Measurements from ENCODE around the gene PRAC1. TPM values are rescaled to one million over a fixed set of nuclear protein-coding genes. Genes with fewer than 3 reads are reported as not detected.

The PRAC1 gene
- total and polyA plus RNA-seq, 10 donors, result not detected

DNA sequence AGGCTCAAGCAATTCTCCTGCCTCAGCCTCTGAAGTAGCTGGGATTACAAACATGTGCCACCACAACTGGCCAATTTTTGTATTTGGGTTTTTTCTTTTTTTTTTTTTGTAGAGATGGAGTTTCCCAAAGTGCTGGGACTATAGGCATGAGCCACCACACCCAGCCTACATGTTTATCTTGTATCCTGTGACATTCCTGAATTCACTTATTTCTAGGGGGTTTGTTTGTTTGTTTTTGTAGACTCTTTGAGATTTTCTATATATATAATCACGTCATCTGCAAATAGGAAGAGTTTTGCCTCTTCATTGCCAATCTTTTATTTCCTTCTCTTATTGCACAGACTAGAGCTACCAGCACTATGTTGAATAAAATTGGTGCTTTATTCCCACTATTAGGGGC lies 29.1 kb downstream of the PRAC1 start:
- Histone ChIP-seq H3K9me3 (peaks cover 0 to 10% (median 7%) of the 10 kb centered on the region in 8 donors), H3K4me1 (no peaks in the 10 kb centered on the region), H3K27ac (no peak overlapping the region), H3K27me3 (replicated peaks in 1 of 7) (peaks cover 0 to 63% (median 26%) of the 10 kb centered on the region in 7 donors), H3K4me3 (no peak overlapping the region), H3K36me3 (no peaks in the 10 kb centered on the region)
- TF ChIP-seq, protein P1, sequence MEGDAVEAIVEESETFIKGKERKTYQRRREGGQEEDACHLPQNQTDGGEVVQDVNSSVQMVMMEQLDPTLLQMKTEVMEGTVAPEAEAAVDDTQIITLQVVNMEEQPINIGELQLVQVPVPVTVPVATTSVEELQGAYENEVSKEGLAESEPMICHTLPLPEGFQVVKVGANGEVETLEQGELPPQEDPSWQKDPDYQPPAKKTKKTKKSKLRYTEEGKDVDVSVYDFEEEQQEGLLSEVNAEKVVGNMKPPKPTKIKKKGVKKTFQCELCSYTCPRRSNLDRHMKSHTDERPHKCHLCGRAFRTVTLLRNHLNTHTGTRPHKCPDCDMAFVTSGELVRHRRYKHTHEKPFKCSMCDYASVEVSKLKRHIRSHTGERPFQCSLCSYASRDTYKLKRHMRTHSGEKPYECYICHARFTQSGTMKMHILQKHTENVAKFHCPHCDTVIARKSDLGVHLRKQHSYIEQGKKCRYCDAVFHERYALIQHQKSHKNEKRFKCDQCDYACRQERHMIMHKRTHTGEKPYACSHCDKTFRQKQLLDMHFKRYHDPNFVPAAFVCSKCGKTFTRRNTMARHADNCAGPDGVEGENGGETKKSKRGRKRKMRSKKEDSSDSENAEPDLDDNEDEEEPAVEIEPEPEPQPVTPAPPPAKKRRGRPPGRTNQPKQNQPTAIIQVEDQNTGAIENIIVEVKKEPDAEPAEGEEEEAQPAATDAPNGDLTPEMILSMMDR (IDR thresholded peaks at IDR 0.05 in 8 of 11, conservative IDR thresholded peaks at IDR 0.05 in 3 of 11), result no peak
- no peak for TF ChIP-seq POLR2A (IDR thresholded peaks at IDR 0.05)
- no peak for TF ChIP-seq POLR2AphosphoS5 (IDR thresholded peaks at IDR 0.05)
- no peak for DNase-seq
- WGBS, 5 donors, result 38 to 69% (median 43%) methylated on average over 1 of the region's 1 CpG
- intact Hi-C loops (cut with DNase I; ENCODE audit: low total_unique reads), result no loop called here

- H3K36me3 ChIP-seq, result no peaks in the 10 kb centered on the region
- no peak overlapping the region for H3K4me3 ChIP-seq
- TF ChIP-seq, protein P1 (IDR thresholded peaks at IDR 0.05 in 8 of 11, conservative IDR thresholded peaks at IDR 0.05 in 3 of 11), result no peak
- TF ChIP-seq POLR2AphosphoS5 (IDR thresholded peaks at IDR 0.05), result no peak
- no peak for TF ChIP-seq POLR2A (IDR thresholded peaks at IDR 0.05)
- H3K27me3 ChIP-seq (replicated peaks in 1 of 7), result peaks cover 0 to 61% (median 17%) of the 10 kb centered on the region in 7 donors
- no peak overlapping the region for H3K27ac ChIP-seq
- H3K9me3 ChIP-seq, result peaks cover 0 to 10% (median 7%) of the 10 kb centered on the region in 8 donors
- 86 to 97% (median 93%) methylated on average over 1 of the region's 1 CpG for WGBS, 5 donors
- intact Hi-C loops (cut with DNase I; ENCODE audit: low total_unique reads), result no loop called here
- no peaks in the 10 kb centered on the region for H3K4me1 ChIP-seq
- no peak for DNase-seq
These were observed 30.3 kb downstream of the PRAC1 start for GRCh38 chr17:48692049-48692448.

DNA sequence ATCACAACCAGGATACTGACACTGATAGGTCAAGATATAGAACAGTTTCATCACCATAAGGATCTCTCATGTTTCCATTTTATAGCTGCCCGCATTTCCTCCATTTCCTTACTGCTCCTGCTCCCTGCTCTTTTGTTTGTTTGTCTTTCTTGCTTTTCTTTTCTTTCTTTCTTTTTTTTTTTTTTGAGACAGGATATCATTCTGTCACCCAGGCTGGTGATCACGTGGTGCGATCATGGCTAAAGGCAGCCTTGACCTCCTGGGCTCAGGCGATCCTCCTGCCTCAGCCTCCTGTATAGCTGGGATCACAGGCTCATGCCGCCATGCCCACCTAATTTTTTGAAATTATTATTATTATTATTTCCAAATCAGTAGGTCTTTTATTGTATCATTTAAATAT lies 31.7 kb downstream of the PRAC1 start:
- no peak overlapping the region for H3K27ac ChIP-seq
- WGBS, 5 donors, result 82 to 89% (median 87%) methylated on average over 5 of the region's 5 CpGs
- H3K9me3 ChIP-seq, result peaks cover 0 to 10% (median 7%) of the 10 kb centered on the region in 8 donors
- no peaks in the 10 kb centered on the region for H3K4me1 ChIP-seq
- H3K4me3 ChIP-seq, result no peak overlapping the region
- DNase-seq, result no peak
- intact Hi-C loops (cut with DNase I; ENCODE audit: low total_unique reads), result no loop called here
- H3K27me3 ChIP-seq (replicated peaks in 1 of 7), result peaks cover 0 to 47% (median 8%) of the 10 kb centered on the region in 7 donors
- TF ChIP-seq POLR2AphosphoS5 (IDR thresholded peaks at IDR 0.05) (no peak), POLR2A (IDR thresholded peaks at IDR 0.05) (no peak)
- TF ChIP-seq, protein P1 (IDR thresholded peaks at IDR 0.05 in 8 of 11, conservative IDR thresholded peaks at IDR 0.05 in 3 of 11), result no peak
- no peaks in the 10 kb centered on the region for H3K36me3 ChIP-seq

- WGBS, 5 donors, result 86 to 92% (median 89%) methylated on average over 1 of the region's 1 CpG
- intact Hi-C loops (cut with DNase I; ENCODE audit: low total_unique reads), result loop anchor here (10.0 kb wide), 1 partner anchor 353 kb away; no protein-coding TSS in a partner anchor
- Histone ChIP-seq H3K4me1 (peaks cover 3 to 9% (median 6%) of the 10 kb centered on the region in 6 donors), H3K4me3 (no peak overlapping the region), H3K36me3 (no peaks in the 10 kb centered on the region), H3K27ac (no peak overlapping the region), H3K27me3 (replicated peaks in 1 of 7) (peaks cover 0 to 63% (median 19%) of the 10 kb centered on the region in 7 donors), H3K9me3 (no peaks in the 10 kb centered on the region)
- TF ChIP-seq POLR2A (IDR thresholded peaks at IDR 0.05) (no peak), POLR2AphosphoS5 (IDR thresholded peaks at IDR 0.05) (no peak)
- TF ChIP-seq, protein P1 (IDR thresholded peaks at IDR 0.05 in 8 of 11, conservative IDR thresholded peaks at IDR 0.05 in 3 of 11), result no peak
- DNase-seq, result no peak
These were observed 40.7 kb downstream of the PRAC1 start for GRCh38 chr17:48681609-48682008.

Measured in spleen (tissue), 11 donors.